AG08395 (cell line): ENCODE measurements around the gene SH3BP1.
"Not testable (repeated sequence)": the region's sequence is repeated elsewhere in the genome, so short reads cannot be mapped to it uniquely, and the experiment has no call there.

Source experiments
- DNase-seq: peaks from one replicate; pipeline ENCODE4 v3.0.0; 2012; ENCODE audit warnings: mixed read lengths, low spot score

Gene SH3BP1

DNA sequence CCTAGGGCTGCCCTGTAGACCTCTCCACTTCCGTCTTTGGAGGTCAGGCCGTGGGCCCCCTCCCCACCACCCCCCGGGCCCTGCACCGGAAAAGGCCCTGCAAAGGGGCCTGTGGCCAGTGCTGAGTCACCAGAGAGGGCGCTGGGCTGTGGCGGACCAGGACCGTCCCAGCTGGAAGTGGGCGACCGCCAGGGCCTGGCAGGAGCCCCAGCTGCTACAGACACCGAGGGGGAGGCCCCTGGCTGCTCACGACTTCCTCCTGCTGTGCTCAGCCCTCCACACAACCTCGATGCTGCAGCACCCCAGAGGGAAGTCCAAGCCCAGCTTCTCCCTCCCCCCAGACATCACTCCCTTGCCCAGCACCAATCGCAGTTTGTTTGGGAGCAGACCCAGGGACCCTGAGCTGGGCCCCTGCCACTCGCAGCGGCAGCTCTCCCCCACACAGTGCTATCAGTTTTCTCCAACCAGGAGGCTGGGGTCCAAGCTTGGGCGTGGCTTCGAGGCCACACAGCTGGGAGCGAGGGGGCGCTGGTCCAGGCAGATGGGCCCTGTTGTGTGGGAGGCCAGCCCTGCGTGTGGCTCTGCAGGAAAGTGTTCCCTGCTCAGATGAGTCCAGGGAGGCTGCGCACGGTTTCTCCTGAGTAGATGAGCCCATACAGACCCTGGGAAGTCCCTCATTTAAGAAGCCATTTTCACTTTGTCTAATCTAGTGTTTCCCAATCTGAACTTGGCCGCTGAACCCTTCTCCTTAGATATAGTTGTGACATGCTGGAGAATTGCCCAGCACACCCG, 5.6 kb upstream of the SH3BP1 start:
- DNase-seq, result peak; percentile 93

DNA sequence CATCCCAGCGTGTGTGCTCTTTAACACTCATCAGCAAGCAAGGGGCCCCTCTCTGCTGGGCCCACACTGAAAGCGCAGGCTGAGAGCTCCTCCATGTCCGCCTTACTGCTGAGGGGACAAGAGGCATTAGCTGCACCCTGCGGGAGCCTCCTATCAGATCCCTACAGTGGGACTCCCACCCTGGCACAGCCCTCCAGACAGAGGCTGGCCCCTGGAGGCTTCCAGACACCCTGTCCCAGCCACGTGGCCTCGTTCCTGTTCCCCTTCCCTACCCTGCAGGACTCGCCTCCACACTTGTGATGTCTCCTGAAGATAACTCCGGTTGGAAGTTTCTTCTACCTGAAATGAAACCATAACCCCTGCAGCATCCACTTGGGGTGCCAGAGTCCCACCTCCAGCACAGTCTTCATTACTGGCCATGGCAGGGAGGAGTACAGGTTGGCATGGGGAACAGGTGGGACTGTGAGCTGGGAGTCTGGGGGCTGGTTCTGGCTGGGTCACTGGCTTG, 5.0 kb upstream of the SH3BP1 start:
- peak; percentile 28 for DNase-seq

GRCh38 chr22:37635157-37635556, 4.3 kb upstream of the SH3BP1 start:
- DNase-seq, result no peak

GRCh38 chr22:37636186-37636948, 3.1 kb upstream of the SH3BP1 start:
- DNase-seq, result peak; percentile 25

DNA sequence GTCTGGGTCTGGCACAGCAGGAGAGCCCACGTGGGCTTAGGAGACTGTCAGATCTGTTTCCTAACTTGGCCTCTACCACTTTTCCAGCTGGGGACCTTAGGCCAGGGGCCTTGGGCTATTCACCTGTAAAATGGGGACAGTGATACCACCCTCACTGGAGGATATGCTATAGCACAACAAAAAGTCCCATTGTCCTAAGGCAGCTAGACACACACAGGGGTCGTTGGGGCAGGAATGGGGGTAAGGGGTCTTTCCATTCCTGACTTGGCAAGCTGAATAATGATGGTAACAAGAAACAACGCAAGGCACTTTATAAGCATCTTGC, 2.6 kb upstream of the SH3BP1 start:
- DNase-seq, result peak; percentile 28

GRCh38 chr22:37638391-37639069, 939 bp upstream of the SH3BP1 start:
- no peak for DNase-seq

DNA sequence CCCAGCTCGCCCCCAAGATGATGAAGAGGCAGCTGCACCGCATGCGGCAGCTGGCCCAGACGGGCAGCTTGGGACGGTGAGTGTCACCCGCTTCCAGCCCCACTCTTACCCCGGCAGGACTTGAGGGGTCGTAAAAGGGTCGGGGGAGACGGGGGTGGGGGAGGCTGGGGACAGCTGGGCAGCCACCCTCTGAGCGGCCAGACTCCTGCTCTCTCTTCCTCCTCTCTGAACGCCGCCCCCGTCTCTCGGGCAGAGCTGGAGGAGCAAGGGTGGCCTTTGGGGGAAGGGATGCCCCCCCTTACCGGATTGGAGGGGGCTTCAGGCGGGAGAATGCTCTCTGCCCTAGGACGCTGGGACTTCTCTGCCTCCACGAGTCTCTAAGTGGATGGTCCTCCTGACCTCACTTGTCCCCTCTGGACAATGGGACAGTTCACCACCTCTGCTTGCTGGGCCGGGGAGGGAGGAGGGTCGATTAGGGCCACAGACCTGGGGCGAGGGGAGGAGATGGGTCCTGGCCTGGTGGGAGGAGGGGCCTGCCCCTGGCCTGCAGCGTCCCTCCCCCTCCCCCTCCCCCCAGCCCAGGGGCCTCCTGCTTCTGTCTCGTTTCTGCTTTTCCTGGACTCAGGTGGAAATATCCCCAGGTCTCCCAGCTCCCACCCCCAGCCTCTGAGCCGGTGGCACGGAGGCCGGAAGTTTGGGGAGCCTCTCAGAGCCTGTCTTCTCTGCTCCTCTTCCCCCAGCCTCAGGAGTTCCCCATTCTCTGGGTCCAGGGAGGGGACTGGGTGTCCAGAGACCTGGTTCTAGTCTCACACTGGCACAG, 512 bp downstream of the SH3BP1 start:
- DNase-seq, result no peak

- DNase-seq, result no peak
These were observed 1.4 kb downstream of the SH3BP1 start for GRCh38 chr22:37640591-37641560.

DNA sequence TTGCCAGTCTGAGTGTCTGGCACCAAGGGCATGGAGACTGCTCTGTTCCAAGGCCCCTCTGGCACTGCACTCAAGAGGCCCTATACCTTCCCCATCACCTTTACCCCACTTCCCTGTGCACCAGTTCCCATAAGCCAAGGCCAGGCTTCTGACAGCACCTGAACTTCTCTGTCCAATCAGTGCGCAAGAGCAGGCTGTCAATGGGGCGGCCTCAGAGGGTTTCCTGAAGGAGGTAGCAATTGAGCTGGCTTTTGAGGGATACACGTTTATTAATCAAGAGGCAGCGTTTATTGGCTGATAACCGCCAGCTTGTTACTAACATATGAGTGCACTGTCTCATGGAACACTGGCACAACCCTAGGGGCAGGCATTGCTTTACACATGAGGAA, 2.1 kb downstream of the SH3BP1 start:
- no peak for DNase-seq

GRCh38 chr22:37643225-37643847, 3.9 kb downstream of the SH3BP1 start:
- DNase-seq, result peak; percentile 87

- DNase-seq, result no peak
These were observed 7.8 kb downstream of the SH3BP1 start for GRCh38 chr22:37647317-37647716.

GRCh38 chr22:37647928-37648327, 8.5 kb downstream of the SH3BP1 start:
- no peak for DNase-seq

GRCh38 chr22:37650463-37651136, 11.1 kb downstream of the SH3BP1 start:
- DNase-seq, result no peak

DNA sequence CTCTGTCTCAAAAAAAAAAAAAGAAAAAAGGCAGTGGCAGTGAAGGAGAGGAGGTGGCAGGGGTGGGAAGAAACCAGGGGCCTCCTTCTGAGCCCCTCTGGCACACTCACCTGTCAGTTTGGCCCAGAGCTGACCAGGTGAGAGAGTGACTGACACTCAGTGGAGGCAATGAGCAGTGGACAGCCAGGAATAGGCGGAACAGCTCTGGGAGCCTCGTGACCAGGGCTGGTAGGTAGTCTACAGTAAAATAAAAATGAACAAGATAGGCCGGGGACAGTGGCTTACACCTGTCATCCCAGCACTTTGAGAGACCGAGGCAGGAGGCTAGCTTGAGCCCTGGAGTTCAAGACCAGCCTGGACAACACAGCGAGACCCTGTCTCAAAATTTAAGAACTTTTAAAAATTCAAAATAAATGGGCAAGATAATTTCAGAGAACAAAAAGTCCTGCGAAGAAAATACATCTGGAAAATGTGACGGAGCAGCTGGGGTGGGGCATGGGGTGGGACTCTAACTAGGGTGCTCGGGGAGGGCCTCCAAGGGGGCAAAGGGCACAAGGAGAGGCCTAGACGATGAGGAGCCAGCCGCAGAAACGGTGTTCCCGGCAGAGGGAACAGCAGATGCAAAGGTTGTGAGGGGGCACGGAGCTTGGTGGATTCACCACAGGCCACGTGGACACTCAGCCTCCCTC, 15.2 kb downstream of the SH3BP1 start:
- DNase-seq, result no peak

DNA sequence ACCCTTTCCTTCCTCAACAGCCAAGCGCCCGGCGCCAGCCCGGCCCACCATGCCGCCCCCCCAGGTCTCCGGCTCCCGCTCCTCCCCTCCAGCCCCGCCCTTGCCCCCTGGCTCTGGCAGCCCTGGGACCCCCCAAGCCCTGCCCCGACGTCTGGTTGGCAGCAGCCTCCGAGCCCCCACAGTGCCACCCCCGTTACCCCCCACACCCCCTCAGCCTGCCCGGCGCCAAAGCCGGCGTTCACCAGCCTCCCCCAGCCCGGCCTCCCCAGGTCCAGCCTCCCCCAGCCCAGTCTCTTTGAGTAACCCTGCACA, 15.7 kb downstream of the SH3BP1 start:
- no peak for DNase-seq

GRCh38 chr22:37656583-37656982, 17.1 kb downstream of the SH3BP1 start:
- DNase-seq, result not testable (repeated sequence)

GRCh38 chr22:37657590-37658132, 18.2 kb downstream of the SH3BP1 start:
- DNase-seq, result peak; percentile 37

DNA sequence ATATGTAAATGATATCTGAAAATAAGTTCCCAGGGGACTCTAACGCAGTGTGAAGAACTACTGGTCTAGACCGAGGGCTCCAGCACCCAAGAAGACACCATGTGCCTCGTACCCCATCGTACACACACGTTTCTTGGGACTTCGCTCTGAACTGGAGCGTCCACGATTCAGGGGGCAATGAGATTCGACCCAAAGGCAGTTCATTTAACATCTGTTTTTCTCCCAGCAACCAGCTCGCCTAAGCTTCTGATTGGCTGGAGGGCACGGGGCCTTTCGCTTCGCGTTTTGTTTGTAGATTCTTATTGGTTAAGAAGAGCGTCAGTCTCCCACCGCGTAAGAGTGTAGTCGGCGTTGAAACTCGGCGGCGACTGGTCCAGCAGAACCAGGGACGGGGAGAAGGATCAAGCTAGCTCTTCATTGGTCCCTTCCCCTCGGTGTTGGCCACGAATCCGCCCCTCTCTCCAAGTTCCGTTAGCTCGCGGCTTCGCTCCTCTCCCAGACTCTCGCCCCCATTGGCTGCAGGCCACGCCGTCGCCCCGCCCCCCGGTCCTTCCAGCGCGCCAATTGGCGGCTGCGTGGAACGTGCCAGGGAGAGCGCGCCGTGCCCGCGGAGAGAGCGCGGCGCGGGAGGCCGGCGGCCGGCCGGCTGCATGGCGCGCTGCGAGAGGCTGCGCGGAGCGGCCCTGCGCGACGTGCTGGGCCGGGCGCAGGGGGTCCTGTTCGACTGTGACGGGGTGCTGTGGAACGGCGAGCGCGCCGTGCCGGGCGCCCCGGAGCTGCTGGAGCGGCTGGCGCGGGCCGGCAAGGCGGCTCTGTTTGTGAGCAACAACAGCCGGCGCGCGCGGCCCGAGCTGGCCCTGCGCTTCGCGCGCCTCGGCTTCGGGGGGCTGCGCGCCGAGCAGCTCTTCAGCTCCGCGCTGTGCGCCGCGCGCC, 18.9 kb downstream of the SH3BP1 start, which contains the start of gene PDXP:
TSS of gene PDXP (plus strand) at position 591 of the 933 bp plus-strand sequence. CDS start at position 651, 60 bp downstream.
- peak; percentile 100 for DNase-seq
